ENCODE measurements around the gene FKBP3. TPM values are rescaled to one million over a fixed set of nuclear protein-coding genes. Genes with fewer than 3 reads are reported as not detected.

The FKBP3 gene
- polyA plus RNA-seq, 1 donor (not counting 4 experiments of a cell fraction or from before 2014, with no cell fraction given) = 98.8 TPM

DNA sequence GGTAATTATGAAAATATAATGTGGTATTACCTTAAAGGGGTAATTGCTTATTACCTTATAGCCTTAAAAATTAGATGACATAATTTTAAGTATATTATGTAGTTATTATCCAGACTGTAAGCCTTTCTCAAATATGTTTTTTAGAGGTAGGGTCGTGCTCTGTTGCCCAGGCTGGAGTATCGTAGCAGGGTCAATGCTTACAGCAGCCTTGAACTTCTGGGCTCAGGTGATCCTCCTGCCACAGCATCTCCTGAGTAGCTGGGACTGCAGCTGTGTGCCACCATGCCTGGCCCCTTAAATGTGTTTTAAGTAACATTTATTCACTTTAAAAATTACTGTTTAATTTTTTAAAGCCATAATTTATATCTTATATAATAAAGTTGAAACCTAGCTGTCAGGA lies 40.0 kb downstream of the FKBP3 start:
- Histone ChIP-seq H3K4me2 (ENCODE audit: control insufficient read depth, extremely low read depth, insufficient read depth, low read depth, low read length) (no peak overlapping the region), H2AFZ (ENCODE audit: control insufficient read depth, low read length) (no peak overlapping the region), H3K79me2 (ENCODE audit: control insufficient read depth, insufficient read depth, low read length) (peaks cover 62% of the 10 kb centered on the region), H3K4me3 (ENCODE audit: control insufficient read depth in 2 of 3, extremely low read depth in 1 of 3, insufficient read depth in 2 of 3, low read depth in 1 of 3, low read length in 3 of 3) (no peak overlapping the region), H4K20me1 (ENCODE audit: control insufficient read depth, extremely low read depth, insufficient read depth, low read length) (peaks cover 9% of the 10 kb centered on the region), H3K4me1 (ENCODE audit: control insufficient read depth, extremely low read depth, insufficient read depth, low read length) (peaks cover 27% of the 10 kb centered on the region), H3K9me3 (ENCODE audit: control insufficient read depth, low read depth, low read length) (no peaks in the 10 kb centered on the region), H3K27me3 (ENCODE audit: control insufficient read depth, extremely low read depth, insufficient read depth, low read length) (no peaks in the 10 kb centered on the region), H3K9me1 (ENCODE audit: control insufficient read depth, extremely low read depth, insufficient read depth, low read length) (peaks cover 2% of the 10 kb centered on the region), H3K27ac (ENCODE audit: control insufficient read depth, insufficient read depth, low read length) (no peak overlapping the region), H3K36me3 (ENCODE audit: control insufficient read depth in 2 of 2, extremely low read depth in 1 of 2, insufficient read depth in 2 of 2, low read length in 2 of 2) (peaks cover 7 to 9% of the 10 kb centered on the region in 2 experiments), H3K9ac (ENCODE audit: control insufficient read depth, extremely low read depth, insufficient read depth, low read length) (no peak overlapping the region)
- no peak for DNase-seq (ENCODE audit: low read depth, low spot score)
- dilution Hi-C loops (cut with MboI; ENCODE audit: extremely low pct_ligation_motif_present, low sequenced_read_pairs) = no loop called here
- TF ChIP-seq, protein P1, sequence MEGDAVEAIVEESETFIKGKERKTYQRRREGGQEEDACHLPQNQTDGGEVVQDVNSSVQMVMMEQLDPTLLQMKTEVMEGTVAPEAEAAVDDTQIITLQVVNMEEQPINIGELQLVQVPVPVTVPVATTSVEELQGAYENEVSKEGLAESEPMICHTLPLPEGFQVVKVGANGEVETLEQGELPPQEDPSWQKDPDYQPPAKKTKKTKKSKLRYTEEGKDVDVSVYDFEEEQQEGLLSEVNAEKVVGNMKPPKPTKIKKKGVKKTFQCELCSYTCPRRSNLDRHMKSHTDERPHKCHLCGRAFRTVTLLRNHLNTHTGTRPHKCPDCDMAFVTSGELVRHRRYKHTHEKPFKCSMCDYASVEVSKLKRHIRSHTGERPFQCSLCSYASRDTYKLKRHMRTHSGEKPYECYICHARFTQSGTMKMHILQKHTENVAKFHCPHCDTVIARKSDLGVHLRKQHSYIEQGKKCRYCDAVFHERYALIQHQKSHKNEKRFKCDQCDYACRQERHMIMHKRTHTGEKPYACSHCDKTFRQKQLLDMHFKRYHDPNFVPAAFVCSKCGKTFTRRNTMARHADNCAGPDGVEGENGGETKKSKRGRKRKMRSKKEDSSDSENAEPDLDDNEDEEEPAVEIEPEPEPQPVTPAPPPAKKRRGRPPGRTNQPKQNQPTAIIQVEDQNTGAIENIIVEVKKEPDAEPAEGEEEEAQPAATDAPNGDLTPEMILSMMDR (optimal IDR thresholded peaks at IDR 0.05 in 1 of 3, IDR thresholded peaks at IDR 0.05 in 1 of 3, conservative IDR thresholded peaks at IDR 0.05 in 1 of 3; ENCODE audit: extremely low read depth in 1 of 3, insufficient read depth in 2 of 3, low read length in 3 of 3) = no peak
- no peak for TF ChIP-seq EZH2 (IDR thresholded peaks at IDR 0.05; ENCODE audit: low read length)
- no peak for FAIRE-seq

DNA sequence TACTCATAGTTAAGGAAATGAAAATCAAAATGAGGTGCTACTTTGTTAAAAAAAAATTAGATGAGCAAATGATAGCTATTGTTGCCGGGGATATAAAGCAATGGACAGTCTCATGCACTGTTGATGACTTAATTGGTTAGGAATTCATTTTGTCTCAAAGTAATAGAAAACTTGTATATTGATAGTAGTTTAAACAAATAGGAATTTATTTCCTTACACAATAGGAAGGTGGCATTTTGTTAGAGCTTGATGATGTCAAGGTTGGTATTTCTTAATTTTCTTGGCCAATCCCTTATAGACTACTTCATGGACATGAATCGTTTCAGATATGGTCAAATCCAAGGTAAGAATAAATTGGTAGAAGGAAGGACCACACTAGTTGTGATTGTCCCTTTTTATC lies 42.6 kb downstream of the FKBP3 start:
- FAIRE-seq (peak; percentile 34), DNase-seq (ENCODE audit: low read depth, low spot score) (no peak)
- Histone ChIP-seq H3K9me3 (ENCODE audit: control insufficient read depth, low read depth, low read length) (no peaks in the 10 kb centered on the region), H3K4me2 (ENCODE audit: control insufficient read depth, extremely low read depth, insufficient read depth, low read depth, low read length) (no peak overlapping the region), H3K4me3 (ENCODE audit: control insufficient read depth in 2 of 3, extremely low read depth in 1 of 3, insufficient read depth in 2 of 3, low read depth in 1 of 3, low read length in 3 of 3) (no peak overlapping the region), H3K27me3 (ENCODE audit: control insufficient read depth, extremely low read depth, insufficient read depth, low read length) (no peaks in the 10 kb centered on the region), H3K79me2 (ENCODE audit: control insufficient read depth, insufficient read depth, low read length) (peaks cover 85% of the 10 kb centered on the region), H2AFZ (ENCODE audit: control insufficient read depth, low read length) (no peak overlapping the region), H3K36me3 (ENCODE audit: control insufficient read depth in 2 of 2, extremely low read depth in 1 of 2, insufficient read depth in 2 of 2, low read length in 2 of 2) (peaks cover 6 to 11% of the 10 kb centered on the region in 2 experiments), H3K9me1 (ENCODE audit: control insufficient read depth, extremely low read depth, insufficient read depth, low read length) (peaks cover 6% of the 10 kb centered on the region), H3K9ac (ENCODE audit: control insufficient read depth, extremely low read depth, insufficient read depth, low read length) (no peak overlapping the region), H4K20me1 (ENCODE audit: control insufficient read depth, extremely low read depth, insufficient read depth, low read length) (peaks cover 15% of the 10 kb centered on the region), H3K4me1 (ENCODE audit: control insufficient read depth, extremely low read depth, insufficient read depth, low read length) (peaks cover 44% of the 10 kb centered on the region), H3K27ac (ENCODE audit: control insufficient read depth, insufficient read depth, low read length) (peak overlapping the region; percentile 47)
- no peak for TF ChIP-seq EZH2 (IDR thresholded peaks at IDR 0.05; ENCODE audit: low read length)
- TF ChIP-seq, protein P1 (optimal IDR thresholded peaks at IDR 0.05 in 1 of 3, IDR thresholded peaks at IDR 0.05 in 1 of 3, conservative IDR thresholded peaks at IDR 0.05 in 1 of 3; ENCODE audit: extremely low read depth in 1 of 3, insufficient read depth in 2 of 3, low read length in 3 of 3) = no peak
- dilution Hi-C loops (cut with MboI; ENCODE audit: extremely low pct_ligation_motif_present, low sequenced_read_pairs) = no loop called here

All from keratinocyte (primary cell).